Activated CD4-positive, alpha-beta memory T cell treated with anti-CD3 and anti-CD28 coated beads for 36 hours (primary cell): ENCODE measurements around the gene HNRNPLL. TPM values are rescaled to one million over a fixed set of nuclear protein-coding genes. Genes with fewer than 3 reads are reported as not detected.

Experiments
- CTCF ChIA-PET: fragments of 350-600 bp; sonication (Branson Sonifier 250); formaldehyde crosslinking; loops from one replicate; lab custom pipeline; 2021; ENCODE audit warnings: antibody characterized with exemption, inconsistent platforms; lab: Charles Lee
- POLR2A ChIA-PET: fragments of 350-600 bp; sonication (Branson Sonifier 250); formaldehyde crosslinking; loops from one replicate; lab custom pipeline; 2021; ENCODE audit warnings: antibody characterized with exemption; lab: Charles Lee
- DNase-seq: peaks from one replicate; pipeline ENCODE4 v3.0.0-alpha.2; 2020
- H3K27ac Mint-ChIP-seq: one replicate; pipeline ENCODE4 v1.8.0; 2021; ENCODE audit warnings: mixed read lengths
- H3K27me3 Mint-ChIP-seq: one replicate; pipeline ENCODE4 v1.8.0; 2021; ENCODE audit warnings: mixed read lengths
- H3K36me3 Mint-ChIP-seq: one replicate; pipeline ENCODE4 v1.8.0; 2021; ENCODE audit warnings: mixed read lengths
- H3K4me1 Mint-ChIP-seq: one replicate; pipeline ENCODE4 v1.8.0; 2021; ENCODE audit warnings: low read depth, mixed read lengths
- H3K4me3 Mint-ChIP-seq: one replicate; pipeline ENCODE4 v1.8.0; 2021; ENCODE audit warnings: mild to moderate bottlenecking, mixed read lengths
- H3K9me3 Mint-ChIP-seq: one replicate; pipeline ENCODE4 v1.8.0; 2021; ENCODE audit warnings: mixed read lengths
- intact Hi-C: fragments of 100-400 bp; cut with micrococcal nuclease; formaldehyde crosslinking; loops from one replicate; pipeline ENCODE4 v1.15.1; 2023
- total RNA-seq, 2 experiments: library from RNA; stranded (reverse); gene quantifications; one replicate each; pipeline ENCODE4 v1.2.3, GENCODE V29; 2021

The HNRNPLL gene
- total RNA-seq, 2 experiments from 2014 or later = 106 to 108 TPM

DNA sequence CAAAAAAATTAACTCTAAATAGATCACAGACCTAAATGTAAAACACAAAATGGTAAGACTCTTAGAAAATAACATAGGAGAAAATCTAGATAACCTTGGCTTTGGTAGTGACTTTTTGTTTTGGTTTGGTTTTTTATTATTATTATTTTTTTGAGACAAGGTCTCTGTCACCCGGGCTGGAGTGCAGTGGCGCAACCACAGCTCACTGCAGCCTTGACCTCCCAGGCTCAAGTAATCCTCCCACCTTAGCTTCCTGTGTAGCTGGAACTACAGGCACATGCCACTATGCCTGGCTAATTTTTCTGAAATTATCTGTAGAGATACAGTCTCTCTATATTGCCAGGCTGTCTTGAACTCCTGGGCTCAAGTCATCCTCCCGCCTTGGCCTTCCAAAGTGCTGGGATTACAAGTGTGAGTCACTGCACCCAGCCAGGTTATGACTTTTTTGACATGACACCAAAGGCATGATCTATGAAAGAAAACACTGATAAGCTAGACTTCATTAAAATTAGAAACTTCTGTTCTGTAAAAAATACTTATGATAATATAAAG lies 88.0 kb downstream of the HNRNPLL start:
- Mint-ChIP-seq H3K4me3 (no peak overlapping the region), H3K36me3 (no peaks in the 10 kb centered on the region), H3K4me1 (no peaks in the 10 kb centered on the region), H3K9me3 (no peaks in the 10 kb centered on the region), H3K27ac (no peak overlapping the region), H3K27me3 (no peaks in the 10 kb centered on the region)
- intact Hi-C loops = no loop called here
- ChIA-PET CTCF (interaction anchor here (7.7 kb wide), 1 partner anchor 198 kb away, joined by 247 read pairs; no protein-coding TSS in a partner anchor), POLR2A (no interaction called here)
- no peak for DNase-seq

DNA sequence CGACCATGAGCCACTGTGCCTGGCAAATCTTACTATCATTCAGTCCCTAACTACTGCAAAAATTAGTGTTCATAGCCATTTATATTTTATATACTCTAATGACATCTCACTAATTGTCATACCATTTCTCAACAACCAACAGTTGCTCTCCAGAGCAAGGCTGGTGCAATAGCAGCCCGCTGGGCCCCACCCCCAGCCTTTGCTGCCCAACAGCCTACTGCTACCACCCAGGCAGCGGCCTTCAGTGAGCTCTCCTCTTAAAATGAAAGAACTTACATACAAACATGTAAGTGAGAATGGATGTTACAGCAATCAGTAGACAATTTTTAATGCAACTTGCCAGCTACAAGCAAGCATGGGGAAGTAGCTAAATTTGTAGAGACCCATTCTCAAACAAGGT lies 90.5 kb downstream of the HNRNPLL start:
- Mint-ChIP-seq H3K9me3 (no peaks in the 10 kb centered on the region), H3K36me3 (no peaks in the 10 kb centered on the region), H3K4me3 (no peak overlapping the region), H3K27ac (no peak overlapping the region), H3K4me1 (no peaks in the 10 kb centered on the region), H3K27me3 (no peaks in the 10 kb centered on the region)
- POLR2A ChIA-PET = no interaction called here
- CTCF ChIA-PET = interaction anchor here (7.7 kb wide), 1 partner anchor 195 kb away, joined by 247 read pairs; no protein-coding TSS in a partner anchor
- intact Hi-C loops = no loop called here
- no peak for DNase-seq

Other genes with a start within 250 kb of the HNRNPLL start
- gene ATL2, start 225.7 kb downstream of the HNRNPLL start, total RNA-seq = 10 to 100 TPM; 51.3 to 53.9 TPM
- gene GALM, start 63.2 kb upstream of the HNRNPLL start, total RNA-seq = 10 to 100 TPM; 90.2 to 95.3 TPM
- gene SRSF7, start 148.4 kb upstream of the HNRNPLL start, total RNA-seq = 100 to 1,000 TPM; 276 to 279 TPM
- gene GEMIN6, start 175.3 kb upstream of the HNRNPLL start, total RNA-seq = 10 to 100 TPM; 24.9 to 26.0 TPM